GM21423 (cell line): ENCODE measurements around the gene CRAMP1.

Experiments
- ATAC-seq: cut with Tn5 transposase; IDR thresholded peaks from one replicate; pipeline ENCODE4 v1.9.1; 2021; ENCODE audit warnings: mild to moderate bottlenecking, moderate library complexity; ENCODE audit not compliant: unreplicated experiment

The CRAMP1 gene

GRCh38 chr16:1601031-1601430, 11.1 kb upstream of the CRAMP1 start:
- ATAC-seq = no peak

- ATAC-seq = no peak
These were observed 10.7 kb upstream of the CRAMP1 start for GRCh38 chr16:1601489-1601888.

- ATAC-seq = no peak
These were observed 9.9 kb upstream of the CRAMP1 start for GRCh38 chr16:1602285-1602684.

- no peak for ATAC-seq
These were observed 5.4 kb upstream of the CRAMP1 start for GRCh38 chr16:1606774-1607173.

- no peak for ATAC-seq
These were observed 4.2 kb upstream of the CRAMP1 start for GRCh38 chr16:1607971-1608370.

GRCh38 chr16:1610071-1610898, 1.9 kb upstream of the CRAMP1 start:
- peak; percentile 28 for ATAC-seq

- ATAC-seq = no peak
These were observed 1.1 kb upstream of the CRAMP1 start for GRCh38 chr16:1610899-1611632.

GRCh38 chr16:1613211-1613622, 1.1 kb downstream of the CRAMP1 start:
- ATAC-seq = no peak

GRCh38 chr16:1613728-1614455, 1.7 kb downstream of the CRAMP1 start:
- no peak for ATAC-seq

GRCh38 chr16:1614456-1615102, 2.4 kb downstream of the CRAMP1 start:
- no peak for ATAC-seq

GRCh38 chr16:1615761-1616160, 3.6 kb downstream of the CRAMP1 start:
- no peak for ATAC-seq

- ATAC-seq = no peak
These were observed 7.8 kb downstream of the CRAMP1 start for GRCh38 chr16:1619976-1620375.

GRCh38 chr16:1620391-1620790, 8.2 kb downstream of the CRAMP1 start:
- ATAC-seq = no peak

GRCh38 chr16:1621851-1622250, 9.7 kb downstream of the CRAMP1 start:
- ATAC-seq = no peak

GRCh38 chr16:1626327-1626726, 14.2 kb downstream of the CRAMP1 start:
- ATAC-seq = no peak

- ATAC-seq = no peak
These were observed 14.6 kb downstream of the CRAMP1 start for GRCh38 chr16:1626776-1627175.

GRCh38 chr16:1630450-1631213, 18.5 kb downstream of the CRAMP1 start:
- no peak for ATAC-seq

GRCh38 chr16:1631230-1631629, 19.1 kb downstream of the CRAMP1 start:
- no peak for ATAC-seq

GRCh38 chr16:1631931-1632637, 19.9 kb downstream of the CRAMP1 start:
- ATAC-seq = no peak

- no peak for ATAC-seq
These were observed 20.4 kb downstream of the CRAMP1 start for GRCh38 chr16:1632638-1632970.
